GM19395 (cell line): ENCODE results near the gene PHF23.

Experiments used
- ATAC-seq: cut with Tn5 transposase; IDR thresholded peaks from one replicate; pipeline ENCODE4 v1.9.1; 2021; ENCODE audit warnings: mild to moderate bottlenecking, moderate library complexity; ENCODE audit not compliant: unreplicated experiment

Gene PHF23

DNA sequence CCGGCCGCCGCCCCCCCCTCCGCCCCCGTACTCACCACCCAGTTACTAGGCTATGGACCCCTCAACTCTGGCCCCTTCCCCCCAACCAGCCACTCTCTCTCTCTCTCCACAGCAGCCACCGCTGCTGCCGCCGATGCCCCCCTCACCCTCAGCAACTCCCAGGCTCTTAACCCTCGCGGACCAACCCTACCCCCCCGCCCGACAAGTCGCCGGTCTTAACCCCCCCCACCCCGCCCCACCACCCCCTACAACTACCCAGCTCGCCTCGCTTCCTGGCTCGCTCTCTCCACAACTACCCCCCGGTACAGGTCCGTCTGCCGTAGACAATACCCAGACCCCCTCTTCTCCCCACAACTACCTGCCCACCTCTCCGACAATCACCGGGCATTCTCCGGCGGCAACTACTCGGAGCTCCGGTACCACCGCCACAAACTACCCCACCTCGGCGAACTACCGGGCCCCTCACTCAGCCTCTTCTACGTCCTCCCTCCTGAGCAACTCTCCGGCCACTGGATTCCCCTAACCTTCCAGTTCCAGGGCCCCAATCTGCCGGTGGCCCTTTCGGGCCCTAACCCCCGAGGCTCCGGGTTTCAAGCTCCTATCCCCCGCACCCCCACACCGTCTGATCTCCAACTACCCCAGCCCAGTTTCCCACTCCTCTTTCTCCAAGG is 702 bp downstream of the PHF23 start:
- ATAC-seq: no peak

- ATAC-seq: no peak
These were observed 1.4 kb downstream of the PHF23 start for GRCh38 chr17:7237761-7238419.

DNA sequence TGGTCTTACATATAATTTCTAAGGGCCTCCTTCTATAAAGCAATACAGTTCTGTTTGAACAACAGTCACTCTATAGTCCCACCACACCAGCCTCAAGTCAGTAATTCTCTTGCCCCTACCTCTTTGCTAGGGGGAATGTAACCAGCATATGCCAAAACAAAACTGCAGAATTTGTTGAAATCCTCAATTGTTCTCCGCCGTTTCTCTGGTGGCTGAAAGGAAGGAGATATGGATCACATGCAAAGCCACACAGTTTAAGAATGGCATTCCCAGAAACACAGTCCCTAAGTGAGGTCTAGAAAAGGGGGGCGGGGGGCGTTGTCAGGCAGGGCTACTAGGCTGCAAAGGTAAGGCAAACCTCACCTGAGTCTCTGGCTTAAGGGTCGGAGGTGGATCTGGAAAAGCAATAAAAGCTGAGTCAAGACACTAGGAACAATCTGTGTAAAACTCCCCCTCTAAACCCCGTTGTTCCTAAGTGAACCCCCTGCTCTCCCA is 1.9 kb downstream of the PHF23 start:
- no peak for ATAC-seq

DNA sequence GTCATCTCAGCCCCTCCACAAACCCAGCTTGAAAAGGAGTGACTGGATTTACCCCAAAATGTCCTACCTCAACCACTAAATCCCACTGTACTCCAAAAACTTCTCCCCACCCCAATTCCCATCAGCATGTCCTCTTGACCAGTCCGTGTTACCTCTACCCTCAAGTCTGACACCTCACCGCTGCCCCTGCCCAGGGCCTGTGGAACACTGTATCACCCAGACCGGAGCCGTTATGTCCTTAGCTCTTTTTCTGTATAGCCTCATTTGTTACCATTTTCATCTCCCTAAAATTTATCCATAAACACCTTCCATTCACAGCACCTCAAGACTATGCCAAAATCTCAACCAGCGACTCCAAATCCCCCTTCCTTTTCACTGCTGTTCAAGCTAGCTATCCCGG is 2.4 kb downstream of the PHF23 start:
- no peak for ATAC-seq

- no peak for ATAC-seq
These were observed 3.3 kb downstream of the PHF23 start for GRCh38 chr17:7235693-7236665.

GRCh38 chr17:7234083-7234951 is 4.9 kb downstream of the PHF23 start, which contains the start of gene DVL2:
DVL2 (minus strand) TSS chr17:7234517; CDS start chr17:7234262, 255 bp downstream.
- peak; percentile 50 for ATAC-seq

DNA sequence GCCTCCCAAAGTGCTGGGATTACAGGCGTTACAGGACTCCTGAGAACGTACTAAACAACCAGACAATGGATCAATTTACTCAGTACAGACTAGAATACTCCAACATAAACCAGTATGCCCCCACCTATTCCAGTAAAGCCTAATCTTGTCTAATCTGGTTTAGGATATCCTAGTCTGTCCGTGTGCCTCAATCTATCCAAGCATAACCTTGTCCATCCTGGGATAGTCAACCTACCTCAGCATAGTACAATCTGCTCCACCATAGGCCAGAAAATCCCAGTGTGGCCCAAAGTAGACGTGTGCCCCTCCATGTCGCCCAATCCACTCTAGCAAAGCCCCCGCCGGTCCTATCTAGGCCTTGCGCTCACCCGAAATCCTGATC is 5.6 kb downstream of the PHF23 start:
- no peak for ATAC-seq

DNA sequence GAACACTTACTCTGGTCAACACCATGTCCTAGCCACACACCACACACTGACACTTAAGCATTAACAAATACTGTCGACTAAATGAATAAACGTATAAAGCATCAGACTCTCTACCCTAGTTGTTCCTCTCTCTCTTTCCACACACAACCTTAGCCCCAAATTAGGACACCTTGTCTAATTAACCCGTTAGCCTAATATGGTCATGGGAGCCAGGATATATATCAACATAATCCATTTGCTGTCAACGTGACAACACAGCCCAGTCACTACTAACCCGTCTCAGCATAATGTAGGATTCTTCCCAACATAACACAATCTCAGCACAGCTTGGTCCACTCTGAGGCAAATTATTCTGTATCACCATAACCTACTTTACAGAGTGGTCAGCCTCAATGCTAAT is 7.1 kb downstream of the PHF23 start:
- no peak for ATAC-seq

DNA sequence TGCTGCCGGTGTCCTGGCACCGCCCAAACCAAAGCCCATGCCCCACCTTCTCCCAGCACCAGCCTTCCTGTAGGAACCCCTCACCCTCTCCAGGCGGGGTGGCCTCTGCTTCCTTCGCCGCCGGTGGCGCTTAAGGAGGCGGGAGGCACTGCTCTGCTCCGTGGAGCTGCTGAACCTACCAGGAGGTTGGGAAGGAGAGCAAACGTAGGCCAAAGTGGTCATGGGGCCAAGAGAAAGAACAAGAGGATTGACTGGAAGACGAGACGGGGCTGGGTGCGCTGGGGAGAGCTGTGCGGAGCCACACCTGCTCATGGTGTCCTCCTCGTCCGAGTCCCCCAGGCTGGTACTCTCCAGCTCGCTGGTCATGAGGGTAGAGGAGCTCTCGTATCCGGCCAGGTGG is 9.8 kb downstream of the PHF23 start:
- ATAC-seq: no peak

DNA sequence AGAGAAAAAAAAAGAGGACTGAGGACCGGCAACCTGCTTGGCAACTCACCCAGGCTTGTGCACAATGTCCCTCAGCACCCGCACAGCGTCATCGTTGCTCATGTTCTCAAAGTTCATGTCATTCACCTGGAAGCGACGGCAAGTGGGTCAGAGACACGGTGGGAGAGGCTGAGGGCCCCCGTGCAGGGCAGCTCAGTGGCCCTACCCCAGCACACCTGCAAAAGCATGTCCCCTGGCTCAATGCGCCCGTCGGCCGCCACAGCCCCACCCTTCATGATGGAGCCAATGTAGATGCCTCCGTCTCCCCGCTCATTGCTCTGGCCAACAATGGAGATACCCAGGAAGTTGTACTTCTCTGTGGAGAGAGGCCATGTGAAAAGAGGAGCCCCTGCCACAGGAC is 10.3 kb downstream of the PHF23 start:
- ATAC-seq: no peak

DNA sequence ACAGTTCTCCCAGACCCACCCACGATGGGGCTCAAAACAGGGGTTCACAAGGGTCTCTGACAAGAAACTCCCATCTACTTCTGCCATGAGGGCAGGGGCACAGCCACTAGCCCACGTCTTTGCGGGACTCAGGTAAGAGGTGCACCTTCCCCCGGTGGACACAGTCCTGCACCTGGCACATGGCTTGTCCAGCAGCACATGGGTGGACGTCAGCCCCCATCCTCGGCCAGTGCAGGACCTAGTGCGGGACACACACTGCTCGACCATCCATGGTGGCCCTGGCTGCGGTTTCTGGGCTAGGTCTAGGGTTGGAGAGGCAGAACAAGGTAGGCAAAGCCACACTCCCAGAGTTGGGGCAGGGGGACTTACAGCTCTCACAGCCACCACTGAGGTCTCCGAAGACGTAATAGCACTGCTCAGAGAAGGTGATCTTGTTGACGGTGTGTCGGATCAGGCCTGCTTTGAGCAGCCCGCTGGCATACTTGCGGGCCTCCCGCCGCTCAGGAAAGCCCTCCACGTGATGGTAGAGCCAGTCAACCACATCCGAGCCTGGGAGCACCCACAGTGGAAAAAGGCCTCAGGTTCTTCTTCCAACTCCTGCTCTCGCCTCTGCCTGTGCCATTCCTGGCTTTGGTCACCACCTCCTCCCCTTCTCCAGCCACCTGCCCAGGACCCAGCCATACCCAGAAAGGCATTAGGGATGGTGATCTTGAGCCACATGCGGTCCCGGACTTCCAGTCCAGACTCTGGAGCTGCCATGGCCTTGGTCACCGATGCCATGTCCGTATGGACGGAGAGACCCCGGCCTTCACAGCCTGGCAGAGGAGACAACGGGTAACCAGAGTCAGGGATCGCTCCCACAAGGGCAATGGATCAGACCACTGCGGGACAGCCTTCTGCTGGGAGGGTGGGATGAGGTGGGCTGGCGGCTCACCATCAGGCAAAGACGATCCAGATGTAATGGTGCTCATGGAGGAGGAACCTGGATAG is 12.2 kb downstream of the PHF23 start:
- ATAC-seq: no peak

DNA sequence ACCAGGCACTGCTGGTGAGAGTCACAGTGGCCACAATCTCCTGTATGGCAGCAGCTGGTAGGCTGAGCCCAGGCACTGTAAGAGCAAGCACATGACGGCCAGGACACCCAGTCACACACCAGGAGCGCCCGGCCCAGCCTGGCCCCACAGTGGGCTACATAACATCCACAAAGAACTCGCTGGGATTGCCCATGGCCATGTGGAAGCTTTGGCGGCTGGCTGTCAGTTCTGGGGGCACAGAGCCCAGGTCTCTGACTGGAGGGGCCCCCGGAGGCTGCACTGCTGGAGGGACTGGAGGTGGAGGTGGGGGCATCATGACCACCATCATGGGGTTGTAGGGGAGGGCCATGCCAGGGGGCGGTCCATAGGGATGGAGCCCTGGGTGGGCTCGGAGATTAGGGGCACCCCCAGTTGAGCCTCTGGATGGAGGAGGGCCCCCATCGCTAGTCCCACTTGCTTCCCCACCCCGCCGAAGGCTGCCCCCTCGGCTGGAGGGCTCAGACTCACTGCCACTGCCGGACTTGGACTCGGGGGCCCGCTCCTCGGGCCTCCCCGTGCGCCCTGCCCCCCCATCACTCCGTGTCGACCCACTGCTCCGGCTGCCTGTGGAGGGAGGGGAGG is 13.4 kb downstream of the PHF23 start:
- ATAC-seq: no peak

- ATAC-seq: no peak
These were observed 14.6 kb downstream of the PHF23 start for GRCh38 chr17:7224661-7225111.

DNA sequence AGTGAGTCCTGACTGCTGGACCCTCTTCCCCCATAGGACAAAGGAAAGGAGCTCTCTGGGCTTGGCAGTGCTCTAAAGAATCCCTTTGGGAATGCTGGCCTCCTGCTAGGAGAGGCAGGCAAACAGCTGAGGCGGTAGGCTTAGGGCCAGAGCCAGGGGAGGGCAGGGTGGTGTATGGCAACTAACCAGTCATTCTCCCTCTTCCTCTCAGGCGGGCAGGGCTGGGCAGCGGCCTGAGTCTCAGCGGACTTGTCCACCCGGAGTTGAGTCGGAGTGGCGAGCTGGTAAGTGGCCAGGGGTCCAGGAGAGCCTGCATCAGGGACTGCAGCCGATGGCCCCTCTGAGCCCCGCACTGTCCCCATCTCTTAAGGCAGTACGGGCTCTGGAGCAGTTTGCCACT is 15.1 kb downstream of the PHF23 start:
- ATAC-seq: no peak

- ATAC-seq: no peak
These were observed 15.9 kb downstream of the PHF23 start for GRCh38 chr17:7223375-7223774.

- no peak for ATAC-seq
These were observed 16.3 kb downstream of the PHF23 start for GRCh38 chr17:7222972-7223292.

DNA sequence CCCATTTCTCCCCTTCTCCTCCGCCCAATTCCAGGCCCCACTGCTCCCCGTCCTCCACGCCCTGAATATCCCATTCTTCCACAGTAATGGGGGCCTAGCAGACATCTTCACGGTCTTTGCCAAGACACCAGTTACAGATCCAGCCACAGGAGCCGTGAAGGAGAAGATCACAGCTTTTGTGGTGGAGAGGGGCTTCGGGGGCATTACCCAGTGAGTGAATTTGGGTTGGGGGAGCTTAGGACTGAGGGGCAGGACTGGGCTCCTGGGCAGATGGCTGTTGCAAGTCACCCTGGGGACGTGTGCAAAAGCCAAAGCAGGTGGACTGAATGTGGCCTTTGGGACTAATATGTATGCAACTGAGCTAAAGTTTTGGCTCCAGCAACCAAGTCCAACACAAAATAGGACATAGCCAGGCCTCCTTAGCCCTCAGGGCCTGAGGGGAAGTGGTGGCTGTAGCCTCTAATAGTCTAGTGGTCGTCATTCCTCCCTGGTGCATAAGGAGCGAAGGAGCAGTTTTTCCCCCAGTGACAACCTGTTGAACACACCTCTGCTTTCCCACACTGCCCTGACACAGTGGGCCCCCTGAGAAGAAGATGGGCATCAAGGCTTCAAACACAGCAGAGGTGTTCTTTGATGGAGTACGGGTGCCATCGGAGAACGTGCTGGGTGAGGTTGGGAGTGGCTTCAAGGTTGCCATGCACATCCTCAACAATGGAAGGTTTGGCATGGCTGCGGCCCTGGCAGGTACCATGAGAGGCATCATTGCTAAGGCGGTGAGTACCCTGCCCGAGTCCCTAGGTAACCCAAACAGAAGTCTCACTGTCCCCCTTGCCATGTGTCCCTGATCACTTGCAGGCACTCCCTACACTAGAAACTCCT is 16.9 kb downstream of the PHF23 start:
- ATAC-seq: no peak
